Measurements from ENCODE around the gene P3H3.

Gene P3H3, protein sequence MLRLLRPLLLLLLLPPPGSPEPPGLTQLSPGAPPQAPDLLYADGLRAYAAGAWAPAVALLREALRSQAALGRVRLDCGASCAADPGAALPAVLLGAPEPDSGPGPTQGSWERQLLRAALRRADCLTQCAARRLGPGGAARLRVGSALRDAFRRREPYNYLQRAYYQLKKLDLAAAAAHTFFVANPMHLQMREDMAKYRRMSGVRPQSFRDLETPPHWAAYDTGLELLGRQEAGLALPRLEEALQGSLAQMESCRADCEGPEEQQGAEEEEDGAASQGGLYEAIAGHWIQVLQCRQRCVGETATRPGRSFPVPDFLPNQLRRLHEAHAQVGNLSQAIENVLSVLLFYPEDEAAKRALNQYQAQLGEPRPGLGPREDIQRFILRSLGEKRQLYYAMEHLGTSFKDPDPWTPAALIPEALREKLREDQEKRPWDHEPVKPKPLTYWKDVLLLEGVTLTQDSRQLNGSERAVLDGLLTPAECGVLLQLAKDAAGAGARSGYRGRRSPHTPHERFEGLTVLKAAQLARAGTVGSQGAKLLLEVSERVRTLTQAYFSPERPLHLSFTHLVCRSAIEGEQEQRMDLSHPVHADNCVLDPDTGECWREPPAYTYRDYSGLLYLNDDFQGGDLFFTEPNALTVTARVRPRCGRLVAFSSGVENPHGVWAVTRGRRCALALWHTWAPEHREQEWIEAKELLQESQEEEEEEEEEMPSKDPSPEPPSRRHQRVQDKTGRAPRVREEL

DNA sequence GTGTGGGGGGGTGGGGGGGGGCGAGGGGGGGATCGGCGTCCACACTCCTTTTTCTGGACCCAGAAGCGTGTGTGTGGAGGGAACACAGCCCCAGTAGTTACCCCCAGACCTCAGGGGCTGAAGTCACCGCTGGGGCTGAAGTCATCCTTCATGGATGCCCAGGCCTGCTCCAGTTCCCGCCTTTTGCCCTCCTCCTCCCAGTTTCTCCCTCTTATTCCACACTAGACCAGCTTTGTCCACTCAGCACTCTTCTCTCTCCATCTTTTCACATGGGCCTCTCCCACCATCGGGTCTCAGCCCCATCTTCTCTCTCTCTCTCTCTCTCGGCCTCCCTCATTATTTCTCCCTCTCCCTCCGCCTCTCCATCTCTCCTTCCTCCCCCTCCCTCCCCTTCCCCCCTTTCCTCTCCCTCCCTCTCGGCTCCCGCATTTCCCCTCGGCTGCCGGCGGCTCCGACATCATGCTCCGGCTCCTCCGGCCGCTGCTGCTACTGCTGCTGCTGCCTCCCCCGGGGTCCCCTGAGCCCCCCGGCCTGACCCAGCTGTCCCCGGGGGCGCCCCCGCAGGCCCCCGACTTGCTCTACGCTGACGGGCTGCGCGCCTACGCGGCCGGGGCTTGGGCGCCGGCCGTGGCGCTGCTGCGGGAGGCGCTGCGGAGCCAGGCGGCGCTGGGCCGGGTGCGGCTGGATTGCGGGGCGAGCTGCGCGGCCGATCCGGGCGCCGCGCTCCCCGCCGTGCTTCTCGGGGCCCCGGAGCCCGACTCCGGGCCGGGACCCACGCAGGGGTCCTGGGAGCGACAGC lies at the start of gene P3H3:
Gene P3H3, plus strand, starts transcription at position 426 of the 799 bp plus-strand sequence. Its CDS starts 34 bp downstream, at position 460.
- DNase-seq: no peak

DNA sequence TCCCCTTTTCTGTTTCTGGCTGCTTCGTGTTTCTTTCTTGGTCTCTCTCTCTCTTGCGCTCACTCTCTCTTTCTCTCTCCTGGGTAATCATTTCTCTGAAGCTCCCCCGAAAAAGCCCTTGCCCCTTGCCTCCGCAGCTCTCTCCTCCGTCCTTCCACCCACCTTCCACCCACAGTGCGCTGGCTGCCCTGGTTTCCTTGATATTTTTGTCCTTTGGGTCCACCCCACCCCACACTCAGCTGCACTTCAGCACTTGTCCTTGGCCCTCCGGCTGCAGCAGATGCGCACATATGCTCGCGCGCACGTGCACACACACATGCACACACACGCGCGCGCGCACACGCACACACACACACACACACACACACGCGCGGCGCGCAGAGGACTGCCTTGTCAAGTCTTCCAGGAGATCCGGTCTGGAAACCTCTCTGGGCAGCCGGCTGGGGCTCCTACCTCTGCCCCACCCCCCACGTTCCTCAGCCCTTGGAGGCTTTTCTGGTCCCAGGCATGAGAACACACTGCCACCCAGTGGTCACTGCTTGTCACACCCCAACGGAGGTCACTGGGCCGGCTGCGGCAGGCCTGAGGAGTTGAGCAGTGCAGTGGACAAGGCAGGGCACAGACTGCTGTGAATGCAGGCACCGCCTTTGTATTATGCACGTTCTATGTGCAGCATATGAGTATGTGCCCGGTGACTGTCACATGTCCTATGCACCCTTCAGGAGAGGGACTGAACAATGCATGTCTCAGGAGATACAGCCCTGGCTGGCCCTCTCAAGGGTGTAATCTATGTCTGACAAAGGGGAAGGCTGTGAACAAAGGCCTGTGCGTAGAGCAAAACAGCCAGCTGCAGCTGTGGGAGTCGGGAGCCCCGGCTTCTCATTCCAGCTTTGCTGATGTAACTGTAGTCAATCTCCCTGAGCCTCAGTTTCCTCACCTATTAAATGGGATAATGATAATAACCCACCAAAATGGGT lies 49.3 kb upstream of the P3H3 start:
- DNase-seq: peak; percentile 76 to 94

DNA sequence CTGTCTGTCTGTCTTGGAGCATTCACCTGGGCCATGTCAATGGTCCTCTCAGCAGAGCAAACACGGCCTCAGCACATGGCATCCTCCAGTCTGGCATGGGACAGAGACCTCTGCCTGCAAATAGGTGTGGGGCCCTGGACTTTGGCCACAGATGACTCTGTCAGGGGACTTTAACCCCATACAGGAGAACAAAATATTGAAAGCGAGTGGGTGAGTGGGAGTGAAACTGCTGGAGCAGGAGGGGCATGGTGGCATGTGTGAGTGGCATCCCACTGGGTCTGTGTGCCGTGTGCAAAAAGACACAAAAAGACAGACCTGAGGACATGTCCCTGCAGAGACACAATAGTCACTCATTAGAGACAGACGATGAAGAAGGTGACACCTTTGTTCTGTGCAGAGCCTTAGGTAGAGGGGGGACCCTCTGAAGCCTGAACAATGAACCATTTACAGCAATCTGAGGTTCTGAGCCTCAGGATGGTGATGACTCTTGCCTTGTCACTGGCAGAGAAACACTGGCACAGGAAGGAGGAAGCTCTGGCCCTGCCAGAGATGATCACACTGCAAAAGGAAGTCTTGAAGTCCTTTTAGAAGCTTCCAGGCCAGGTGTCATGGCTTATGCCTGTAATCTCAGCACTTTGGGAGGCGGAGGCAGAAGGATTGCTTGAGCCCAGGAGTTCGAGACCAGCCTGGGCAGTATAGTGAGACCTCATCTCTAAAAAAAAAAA lies 48.3 kb upstream of the P3H3 start:
- DNase-seq: no peak

DNA sequence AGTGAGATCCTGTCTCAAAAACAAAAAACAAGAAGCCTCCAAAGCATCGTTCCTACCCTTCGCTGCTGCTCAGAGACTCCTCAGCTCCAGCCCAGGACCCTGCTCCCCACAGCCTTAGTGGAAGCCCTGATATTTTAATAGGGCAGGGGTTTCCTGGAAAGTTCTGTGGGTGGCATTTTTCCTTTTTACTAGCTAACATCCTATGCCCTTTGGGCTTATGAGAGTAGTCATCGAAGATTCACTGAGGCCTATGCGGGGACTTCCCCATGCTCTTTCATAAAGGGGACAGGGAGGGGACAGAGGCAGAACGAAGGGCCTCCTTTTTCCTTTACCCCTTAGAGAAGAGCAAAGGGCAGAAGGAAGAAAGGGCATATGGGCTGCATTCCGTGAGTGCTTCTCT lies 47.6 kb upstream of the P3H3 start:
- DNase-seq: no peak

DNA sequence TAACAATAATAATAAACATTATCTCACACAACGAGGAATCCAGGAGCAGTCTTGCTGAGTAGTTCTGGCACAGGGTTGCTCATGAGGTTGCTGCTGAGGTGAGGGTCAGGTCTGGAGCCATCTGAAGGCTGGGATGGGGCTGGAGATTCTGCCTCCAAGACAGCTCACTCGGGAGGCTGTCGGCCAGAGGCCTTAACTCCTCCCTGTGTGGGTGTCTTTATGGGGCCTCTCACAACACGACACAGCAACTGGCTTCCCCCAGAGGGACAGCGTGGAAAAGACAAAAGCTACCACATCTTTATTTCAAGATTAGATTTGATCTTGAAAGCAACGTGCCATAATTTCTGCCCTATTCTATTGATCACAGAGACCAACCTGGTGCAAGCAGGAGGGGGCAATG lies 46.1 kb upstream of the P3H3 start:
- no peak for DNase-seq

DNA sequence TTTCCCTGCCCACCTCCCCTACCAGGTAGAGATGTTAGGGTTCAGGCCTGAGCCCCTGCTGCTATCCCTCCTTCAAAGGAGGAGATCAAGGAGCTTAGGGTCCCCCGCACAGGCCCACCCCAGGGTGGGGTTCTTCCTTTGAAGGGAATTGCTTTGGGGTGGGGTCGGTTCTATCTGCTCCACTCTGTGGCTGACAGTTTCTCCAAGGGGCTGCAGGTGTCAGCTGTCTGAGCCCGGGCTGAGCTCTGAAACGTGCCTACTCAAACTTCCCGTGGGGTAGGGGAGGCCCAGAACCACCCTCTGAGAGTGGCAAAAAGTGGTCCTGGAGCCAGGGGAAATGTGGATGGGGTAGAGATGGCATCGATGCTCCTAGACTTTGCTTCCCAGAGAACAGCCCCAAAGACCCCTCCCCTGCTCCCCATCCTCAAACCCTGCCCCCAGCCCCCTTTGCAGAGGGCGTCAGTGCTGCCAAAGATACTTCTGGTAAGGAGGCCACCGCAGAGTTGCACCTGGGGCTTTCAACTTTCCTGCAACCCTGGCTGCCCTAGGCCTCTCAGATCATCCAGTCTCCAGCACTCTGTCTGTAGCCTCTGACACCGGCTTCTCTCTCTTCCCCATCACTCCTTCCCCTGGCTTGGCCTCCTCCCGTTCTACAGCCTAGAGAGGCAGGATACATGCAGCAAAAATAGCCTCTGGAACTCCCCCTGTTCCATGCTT lies 45.2 kb upstream of the P3H3 start:
- DNase-seq: no peak

DNA sequence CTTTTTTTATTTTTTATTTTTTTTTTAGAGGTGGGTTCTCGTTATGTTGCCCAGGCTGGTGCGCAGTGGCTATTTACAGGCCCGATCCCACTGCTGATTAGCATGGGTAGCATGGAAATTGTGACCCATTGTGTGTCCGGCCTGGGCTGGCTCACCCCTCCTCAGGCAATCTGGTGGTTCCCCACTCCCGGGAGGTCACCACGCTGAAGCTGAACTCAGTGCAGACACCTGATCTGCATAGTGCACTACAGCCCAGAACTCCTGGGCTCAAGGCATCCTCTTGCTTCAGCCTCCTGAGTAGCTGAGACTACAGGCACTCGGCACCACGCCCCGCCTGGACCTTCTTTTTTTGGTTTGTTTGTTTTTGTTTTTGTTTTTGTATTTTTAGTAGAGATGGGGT lies 44.4 kb upstream of the P3H3 start:
- no peak for DNase-seq

DNA sequence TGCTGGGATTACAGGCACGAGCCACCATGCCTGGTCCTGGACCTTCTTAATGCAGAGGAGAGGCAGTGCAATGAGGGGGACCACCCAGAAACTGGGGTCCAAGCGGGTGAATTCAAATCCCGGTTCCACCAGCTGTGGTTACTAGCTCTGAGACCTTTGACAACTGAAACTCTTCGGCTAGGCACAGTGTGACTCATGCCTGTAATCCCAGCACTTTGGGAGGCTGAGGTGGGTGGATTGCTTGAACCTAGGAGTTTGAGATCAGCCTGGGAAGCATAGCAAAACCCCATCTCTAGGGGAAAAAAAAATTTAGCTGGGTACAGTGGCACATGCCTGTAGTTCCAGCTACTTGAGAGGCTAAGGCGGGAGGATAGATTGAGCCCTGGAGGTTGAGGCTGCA lies 43.9 kb upstream of the P3H3 start:
- peak in 1 of 2 donors; percentile 56 for DNase-seq

DNA sequence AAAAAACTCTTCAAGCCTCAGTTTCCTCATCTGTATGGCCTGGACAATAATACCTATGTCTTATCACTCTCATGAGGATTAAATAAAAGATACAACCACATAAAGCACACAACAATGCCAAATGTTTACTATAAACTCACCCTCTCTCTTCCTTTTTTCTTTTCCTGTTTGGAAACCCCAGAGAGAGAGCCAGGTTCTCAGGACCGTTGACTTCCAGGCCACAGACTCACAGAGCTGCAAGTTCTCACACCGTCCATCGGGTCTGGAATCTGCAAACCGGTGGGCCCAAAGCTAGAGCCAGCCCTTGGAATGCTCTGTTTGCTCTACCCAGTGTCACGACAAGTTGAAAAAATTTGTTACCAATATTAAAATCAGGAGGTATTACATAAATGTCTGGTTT lies 43.4 kb upstream of the P3H3 start:
- peak; percentile 34 to 47 for DNase-seq

DNA sequence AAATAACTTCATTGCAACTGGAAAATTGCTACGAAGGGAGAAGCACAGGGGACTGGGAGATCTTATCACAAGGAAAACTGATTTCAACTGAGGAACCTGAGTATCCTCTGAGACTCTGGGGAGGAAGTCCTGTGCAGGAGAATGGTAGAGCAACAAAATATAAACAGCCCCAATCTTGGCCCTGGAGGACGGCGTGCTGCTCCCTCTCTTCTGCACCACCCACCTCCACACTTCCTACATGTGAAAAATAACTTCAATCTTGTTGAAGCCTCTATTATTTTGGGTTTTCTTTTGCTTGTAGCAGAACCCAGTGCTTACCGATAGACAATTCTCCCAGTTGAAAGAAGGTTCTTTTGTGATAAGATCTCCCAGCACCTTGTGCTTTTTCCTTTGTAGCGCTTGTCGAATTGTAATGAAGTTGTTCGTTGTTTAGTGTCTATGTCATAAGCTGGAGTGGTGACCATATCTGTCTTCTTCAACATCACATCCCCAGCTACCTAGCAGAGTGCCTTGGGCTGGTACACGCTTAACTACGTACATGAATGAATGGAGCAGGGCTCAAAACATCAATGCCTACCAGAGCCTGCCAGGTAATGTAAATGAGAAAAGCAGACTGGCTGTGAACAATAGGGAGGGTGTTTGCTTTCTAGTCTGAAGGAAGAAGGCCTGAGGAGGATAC lies 41.7 kb upstream of the P3H3 start:
- DNase-seq: no peak

DNA sequence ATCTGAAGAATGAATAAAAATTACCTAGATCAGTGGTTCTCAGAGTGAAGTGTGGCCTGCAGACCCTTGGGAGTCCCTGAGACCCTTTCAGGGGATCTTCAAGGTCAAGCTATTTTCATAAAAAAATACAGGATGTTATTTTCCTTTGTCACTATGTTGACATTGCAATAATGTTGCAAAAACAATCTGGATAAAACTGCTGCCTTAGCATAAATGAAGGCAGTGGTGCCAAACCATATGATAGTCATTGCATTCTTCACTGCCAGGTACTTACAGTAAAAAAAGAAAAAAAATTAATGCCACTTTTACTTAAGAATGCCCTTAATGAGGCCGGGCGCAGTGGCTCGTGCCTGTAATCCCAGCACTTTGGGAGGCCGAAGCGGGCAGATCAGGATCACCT lies 40.9 kb upstream of the P3H3 start:
- no peak for DNase-seq

DNA sequence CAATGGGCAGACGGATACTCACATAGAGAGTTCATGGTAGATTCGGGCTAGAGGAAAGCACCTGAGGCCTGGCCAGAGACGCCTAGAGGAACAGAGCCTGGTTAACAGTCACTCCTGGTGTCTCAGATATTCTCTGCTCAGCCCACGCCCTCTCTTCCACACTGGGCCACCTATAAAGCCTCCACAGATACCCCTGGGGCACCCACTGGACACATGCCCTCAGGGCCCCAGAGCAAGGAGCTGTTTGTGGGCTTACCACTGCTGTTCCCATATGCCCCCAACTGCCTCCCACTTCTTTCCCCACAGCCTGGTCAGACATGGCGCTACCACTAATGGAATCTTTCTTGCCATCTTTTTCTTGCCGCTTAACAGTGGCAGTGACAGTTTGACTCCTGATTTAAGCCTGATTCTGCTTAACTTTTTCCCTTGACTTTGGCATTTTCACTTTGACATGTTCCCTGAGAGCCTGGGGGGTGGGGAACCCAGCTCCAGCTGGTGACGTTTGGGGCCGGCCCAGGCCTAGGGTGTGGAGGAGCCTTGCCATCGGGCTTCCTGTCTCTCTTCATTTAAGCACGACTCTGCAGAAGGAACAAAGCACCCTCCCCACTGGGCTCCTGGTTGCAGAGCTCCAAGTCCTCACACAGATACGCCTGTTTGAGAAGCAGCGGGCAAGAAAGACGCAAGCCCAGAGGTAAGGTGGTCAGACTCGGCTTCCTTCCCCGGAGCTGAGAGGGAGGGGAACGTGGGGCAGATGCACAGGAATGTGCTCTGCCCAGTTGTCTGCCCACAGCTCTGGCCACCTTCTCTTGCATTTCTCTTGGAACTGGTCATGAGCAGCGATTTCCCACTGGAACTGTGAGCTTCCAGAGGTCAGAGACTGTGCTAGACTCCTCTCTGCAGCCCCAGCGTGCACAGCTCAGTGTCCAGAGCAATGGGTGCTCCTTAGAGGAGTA lies 39.0 kb upstream of the P3H3 start, which contains the start of gene CD4:
Gene CD4, plus strand, starts transcription at position 557 of the 953 bp plus-strand sequence. CDS start 10,611 bp downstream, outside the sequence.
- peak; percentile 69 to 80 for DNase-seq

DNA sequence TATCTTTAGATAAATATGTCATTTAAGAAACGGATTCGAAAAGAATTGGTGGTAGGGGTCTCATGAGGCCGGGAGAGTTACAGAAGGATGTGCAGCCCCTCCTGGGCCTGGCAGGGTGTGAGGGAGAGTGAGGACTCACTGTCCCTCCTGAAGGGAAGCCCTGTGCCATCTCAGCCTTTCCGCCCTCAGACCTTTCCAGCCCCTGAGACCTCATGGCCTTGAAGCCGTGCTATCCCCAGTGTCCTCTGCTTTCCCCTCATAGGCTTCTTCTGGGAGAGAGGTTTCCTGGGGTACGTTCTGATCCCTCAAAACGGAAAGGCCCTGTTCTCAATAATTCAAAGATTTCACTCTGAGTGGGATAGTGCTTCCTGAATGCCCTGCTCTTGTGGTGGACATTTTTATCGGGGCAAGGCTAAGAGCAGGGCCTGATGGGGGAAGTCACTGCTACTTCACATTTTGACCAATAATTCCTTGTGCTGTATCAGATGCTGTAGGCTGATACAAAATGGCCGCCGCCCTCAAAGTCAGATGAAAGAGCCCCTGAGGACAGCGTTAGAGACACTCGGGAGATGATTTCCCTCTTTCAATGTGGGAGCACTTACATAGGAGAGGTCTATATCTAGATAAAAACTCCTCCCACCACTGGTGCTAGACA lies 37.6 kb upstream of the P3H3 start:
- peak in 1 of 2 donors; percentile 40 for DNase-seq

DNA sequence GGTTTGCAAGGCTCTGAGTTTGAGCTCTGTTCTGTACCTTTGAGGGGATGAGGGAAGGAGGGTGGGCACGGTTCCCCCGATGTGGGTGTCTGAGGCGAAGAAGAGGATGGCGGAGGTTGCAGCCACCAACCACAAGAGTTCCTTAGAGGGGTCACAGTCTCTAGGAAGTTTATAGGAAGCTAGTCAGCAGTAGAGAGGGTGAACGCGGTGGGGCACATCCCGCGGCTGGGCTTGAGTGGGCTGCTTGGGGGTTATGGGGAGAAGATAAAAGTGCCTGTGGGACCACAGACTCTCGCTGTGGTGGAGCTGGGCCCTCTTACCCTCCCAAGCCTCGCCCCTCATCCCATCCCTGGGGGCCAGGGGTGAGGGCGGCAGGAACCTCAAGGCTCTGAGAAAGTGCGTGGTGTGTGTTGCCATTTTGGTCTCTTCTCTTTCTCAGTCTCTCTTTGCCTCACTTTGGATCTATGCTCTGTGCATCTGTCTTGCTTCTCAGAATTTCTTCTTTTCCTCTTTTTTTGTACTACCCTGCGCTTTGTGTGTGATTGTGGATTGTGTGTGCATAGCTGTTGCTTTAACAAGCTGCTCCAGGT lies 36.2 kb upstream of the P3H3 start:
- DNase-seq: no peak

DNA sequence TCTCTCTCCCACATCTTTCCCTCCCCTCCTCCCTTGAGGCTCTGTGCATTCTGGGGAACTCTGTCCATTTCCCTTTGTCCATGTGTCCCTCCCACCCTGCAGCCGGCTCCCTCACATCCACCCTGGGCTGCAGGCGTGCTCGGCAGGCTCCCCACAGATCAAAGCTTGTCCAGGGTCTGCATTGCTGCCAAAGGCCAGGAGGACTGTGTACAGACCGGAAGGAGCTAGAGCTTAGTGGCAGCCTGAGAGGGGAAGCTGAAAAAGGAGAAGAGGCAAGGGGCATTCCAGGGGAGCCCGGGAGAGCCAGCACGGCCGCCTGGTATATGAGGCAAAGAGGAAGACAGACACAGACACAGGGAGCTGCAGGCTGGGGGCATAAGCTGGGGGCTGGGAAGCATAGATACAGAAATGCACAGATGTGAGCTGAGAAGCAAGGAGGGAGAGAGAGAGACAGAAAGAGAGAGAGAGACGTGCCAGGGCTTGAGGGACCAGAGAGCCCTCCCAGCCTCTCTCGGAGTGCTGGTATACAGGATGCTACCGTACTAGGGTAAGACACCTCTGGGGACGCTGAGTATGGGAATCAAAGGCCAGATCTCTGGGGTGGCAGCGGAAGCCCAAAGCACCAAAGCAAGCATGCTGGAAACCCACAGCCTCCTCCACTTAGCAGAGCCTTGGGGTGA lies 35.5 kb upstream of the P3H3 start:
- peak; percentile 82 to 84 for DNase-seq

DNA sequence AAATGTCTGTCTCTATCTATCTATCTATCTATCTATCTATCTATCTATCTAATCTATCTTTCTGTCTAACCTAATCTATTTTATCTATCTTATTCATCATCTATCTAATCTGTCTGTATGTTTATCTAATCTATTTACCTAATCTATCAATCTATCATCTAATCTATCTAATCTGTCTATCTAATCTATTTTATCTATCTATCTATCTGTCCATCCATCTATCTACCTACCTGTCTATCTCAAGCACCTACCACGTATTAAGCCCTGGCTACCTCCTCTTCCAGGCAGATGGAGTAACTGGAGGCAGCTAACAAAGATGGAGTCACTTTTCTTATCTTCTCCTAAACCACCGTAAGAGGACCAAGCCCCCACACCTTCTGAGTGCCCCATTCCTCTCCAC lies 33.1 kb upstream of the P3H3 start:
- no peak for DNase-seq

DNA sequence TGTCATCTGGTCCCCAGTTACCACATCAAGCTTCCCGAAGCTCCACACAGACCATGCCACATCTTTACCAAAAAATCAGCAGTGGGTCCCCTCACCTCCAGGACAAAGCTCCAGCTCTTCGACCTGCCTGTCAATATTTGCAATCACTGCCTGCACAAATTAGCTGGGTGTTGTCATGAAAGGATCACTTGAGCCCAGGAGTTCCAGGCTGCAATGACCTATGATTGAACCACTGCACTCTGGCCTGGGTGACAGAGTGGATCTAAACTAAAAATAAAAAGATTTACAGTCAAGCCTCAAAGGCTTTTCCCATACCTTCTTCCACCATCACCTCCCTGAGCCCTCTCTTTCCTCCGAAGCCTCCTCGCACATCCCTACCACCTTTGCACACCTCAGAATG lies 31.6 kb upstream of the P3H3 start:
- DNase-seq: no peak

All from inflammatory macrophage treated with lipopolysaccharide for 1 hour (primary cell).